ENCODE data around the gene IL1R1. TPM values are rescaled to one million over a fixed set of nuclear protein-coding genes. Genes with fewer than 3 reads are reported as not detected.

IL1R1 gene
- polyA plus RNA-seq, 4 donors = 2.9 to 36.7 (median 17.2) TPM

GRCh38 chr2:102186791-102187495 lies 44.4 kb downstream of the IL1R1 start, which contains the start of gene IL1RL2:
Gene IL1RL2, plus strand, starts transcription at chr2:102187023. Its CDS starts 845 bp downstream, at chr2:102187868.
- WGBS, 3 donors = 17 to 45% (median 44%) methylated on average over 36 of the region's 36 CpGs
- Histone ChIP-seq H3K9me3 (ENCODE audit: control insufficient read depth in 2 of 2, insufficient read depth in 1 of 2, low read depth in 1 of 2, low read length in 1 of 2) (no peaks in the 10 kb centered on the region), H3K27ac (ENCODE audit: low read depth in 1 of 3, low read length in 2 of 3) (peak within 1 kb of the TSS in 1 of 3 donors; percentile 7), H3K4me1 (ENCODE audit: control insufficient read depth in 3 of 3, insufficient read depth in 2 of 3, low read depth in 1 of 3, low read length in 2 of 3) (peaks cover 0 to 10% (median 0%) of the 10 kb centered on the region in 3 donors), H3K36me3 (ENCODE audit: control insufficient read depth in 3 of 3, insufficient read depth in 2 of 3, low read depth in 1 of 3, low read length in 3 of 3) (no peaks in the 10 kb centered on the region), H3K27me3 (ENCODE audit: control insufficient read depth in 3 of 3, insufficient read depth in 3 of 3, low read length in 3 of 3) (peaks cover 0 to 25% (median 0%) of the 10 kb centered on the region in 3 donors), H3K4me3 (ENCODE audit: low read depth in 1 of 3, low read length in 3 of 3) (peak within 1 kb of the TSS; percentile 16 to 42 (median 25))
- FAIRE-seq = no peak
- DNase-seq = peak in 1 of 2 donors; percentile 34

GRCh38 chr2:102187496-102188150 lies 45.1 kb downstream of the IL1R1 start:
- Histone ChIP-seq H3K9me3 (ENCODE audit: control insufficient read depth in 2 of 2, insufficient read depth in 1 of 2, low read depth in 1 of 2, low read length in 1 of 2) (no peaks in the 10 kb centered on the region), H3K36me3 (ENCODE audit: control insufficient read depth in 3 of 3, insufficient read depth in 2 of 3, low read depth in 1 of 3, low read length in 3 of 3) (no peaks in the 10 kb centered on the region), H3K27me3 (ENCODE audit: control insufficient read depth in 3 of 3, insufficient read depth in 3 of 3, low read length in 3 of 3) (peaks cover 0 to 25% (median 0%) of the 10 kb centered on the region in 3 donors), H3K4me3 (ENCODE audit: low read depth in 1 of 3, low read length in 3 of 3) (peak overlapping the region; percentile 16 to 42 (median 25)), H3K4me1 (ENCODE audit: control insufficient read depth in 3 of 3, insufficient read depth in 2 of 3, low read depth in 1 of 3, low read length in 2 of 3) (peaks cover 0 to 10% (median 0%) of the 10 kb centered on the region in 3 donors), H3K27ac (ENCODE audit: low read depth in 1 of 3, low read length in 2 of 3) (peak overlapping the region in 1 of 3 donors; percentile 7)
- WGBS, 3 donors = 3 to 10% (median 10%) methylated on average over 47 to 50 of the region's 50 CpGs
- FAIRE-seq (no peak), DNase-seq (peak in 1 of 2 donors; percentile 56)

GRCh38 chr2:102190430-102191107 lies 48.0 kb downstream of the IL1R1 start:
- FAIRE-seq (peak; percentile 47), DNase-seq (peak; percentile 26 to 79)
- peaks cover 0 to 10% (median 0%) of the 10 kb centered on the region in 3 donors for H3K4me1 ChIP-seq (ENCODE audit: control insufficient read depth in 3 of 3, insufficient read depth in 2 of 3, low read depth in 1 of 3, low read length in 2 of 3)
- H3K9me3 ChIP-seq (ENCODE audit: control insufficient read depth in 2 of 2, insufficient read depth in 1 of 2, low read depth in 1 of 2, low read length in 1 of 2) = no peaks in the 10 kb centered on the region
- H3K27ac ChIP-seq (ENCODE audit: low read depth in 1 of 3, low read length in 2 of 3) = no peak overlapping the region
- WGBS, 3 donors = 39 to 73% (median 52%) methylated on average over 10 of the region's 10 CpGs
- H3K4me3 ChIP-seq (ENCODE audit: low read depth in 1 of 3, low read length in 3 of 3) = no peak overlapping the region
- peaks cover 0 to 20% (median 0%) of the 10 kb centered on the region in 3 donors for H3K27me3 ChIP-seq (ENCODE audit: control insufficient read depth in 3 of 3, insufficient read depth in 3 of 3, low read length in 3 of 3)
- no peaks in the 10 kb centered on the region for H3K36me3 ChIP-seq (ENCODE audit: control insufficient read depth in 3 of 3, insufficient read depth in 2 of 3, low read depth in 1 of 3, low read length in 3 of 3)

- WGBS, 3 donors = 90 to 96% (median 92%) methylated on average over 1 of the region's 1 CpG
- Histone ChIP-seq H3K27me3 (ENCODE audit: control insufficient read depth in 3 of 3, insufficient read depth in 3 of 3, low read length in 3 of 3) (peaks cover 0 to 17% (median 0%) of the 10 kb centered on the region in 3 donors), H3K9me3 (ENCODE audit: control insufficient read depth in 2 of 2, insufficient read depth in 1 of 2, low read depth in 1 of 2, low read length in 1 of 2) (no peaks in the 10 kb centered on the region), H3K4me3 (ENCODE audit: low read depth in 1 of 3, low read length in 3 of 3) (no peak overlapping the region), H3K27ac (ENCODE audit: low read depth in 1 of 3, low read length in 2 of 3) (no peak overlapping the region), H3K4me1 (ENCODE audit: control insufficient read depth in 3 of 3, insufficient read depth in 2 of 3, low read depth in 1 of 3, low read length in 2 of 3) (peaks cover 0 to 10% (median 0%) of the 10 kb centered on the region in 3 donors), H3K36me3 (ENCODE audit: control insufficient read depth in 3 of 3, insufficient read depth in 2 of 3, low read depth in 1 of 3, low read length in 3 of 3) (no peaks in the 10 kb centered on the region)
- FAIRE-seq (no peak), DNase-seq (no peak)
Observed at GRCh38 chr2:102191501-102191900, 49.0 kb downstream of the IL1R1 start.

- Histone ChIP-seq H3K4me3 (ENCODE audit: low read depth in 1 of 3, low read length in 3 of 3) (no peak overlapping the region), H3K36me3 (ENCODE audit: control insufficient read depth in 3 of 3, insufficient read depth in 2 of 3, low read depth in 1 of 3, low read length in 3 of 3) (no peaks in the 10 kb centered on the region), H3K9me3 (ENCODE audit: control insufficient read depth in 2 of 2, insufficient read depth in 1 of 2, low read depth in 1 of 2, low read length in 1 of 2) (no peaks in the 10 kb centered on the region), H3K27me3 (ENCODE audit: control insufficient read depth in 3 of 3, insufficient read depth in 3 of 3, low read length in 3 of 3) (peaks cover 0 to 2% (median 0%) of the 10 kb centered on the region in 3 donors), H3K4me1 (ENCODE audit: control insufficient read depth in 3 of 3, insufficient read depth in 2 of 3, low read depth in 1 of 3, low read length in 2 of 3) (peaks cover 0 to 7% (median 0%) of the 10 kb centered on the region in 3 donors), H3K27ac (ENCODE audit: low read depth in 1 of 3, low read length in 2 of 3) (no peak overlapping the region)
- FAIRE-seq (no peak), DNase-seq (no peak)
- WGBS, 3 donors = 73 to 84% (median 83%) methylated on average over 1 of the region's 1 CpG
Observed at GRCh38 chr2:102193074-102193473, 50.5 kb downstream of the IL1R1 start.

- H3K9me3 ChIP-seq (ENCODE audit: control insufficient read depth in 2 of 2, insufficient read depth in 1 of 2, low read depth in 1 of 2, low read length in 1 of 2) = no peaks in the 10 kb centered on the region
- H3K36me3 ChIP-seq (ENCODE audit: control insufficient read depth in 3 of 3, insufficient read depth in 2 of 3, low read depth in 1 of 3, low read length in 3 of 3) = no peaks in the 10 kb centered on the region
- FAIRE-seq = no peak
- no peaks in the 10 kb centered on the region for H3K27me3 ChIP-seq (ENCODE audit: control insufficient read depth in 3 of 3, insufficient read depth in 3 of 3, low read length in 3 of 3)
- 65 to 79% (median 66%) methylated on average over 5 of the region's 5 CpGs for WGBS, 3 donors
- no peak overlapping the region for H3K4me3 ChIP-seq (ENCODE audit: low read depth in 1 of 3, low read length in 3 of 3)
- no peak overlapping the region for H3K27ac ChIP-seq (ENCODE audit: low read depth in 1 of 3, low read length in 2 of 3)
- H3K4me1 ChIP-seq (ENCODE audit: control insufficient read depth in 3 of 3, insufficient read depth in 2 of 3, low read depth in 1 of 3, low read length in 2 of 3) = peaks cover 0 to 7% (median 0%) of the 10 kb centered on the region in 3 donors
- DNase-seq = no peak
Observed at GRCh38 chr2:102194609-102195268, 52.2 kb downstream of the IL1R1 start.

- Histone ChIP-seq H3K27ac (ENCODE audit: low read depth in 1 of 3, low read length in 2 of 3) (no peak overlapping the region), H3K4me3 (ENCODE audit: low read depth in 1 of 3, low read length in 3 of 3) (no peak overlapping the region), H3K36me3 (ENCODE audit: control insufficient read depth in 3 of 3, insufficient read depth in 2 of 3, low read depth in 1 of 3, low read length in 3 of 3) (no peaks in the 10 kb centered on the region), H3K9me3 (ENCODE audit: control insufficient read depth in 2 of 2, insufficient read depth in 1 of 2, low read depth in 1 of 2, low read length in 1 of 2) (no peaks in the 10 kb centered on the region), H3K27me3 (ENCODE audit: control insufficient read depth in 3 of 3, insufficient read depth in 3 of 3, low read length in 3 of 3) (no peaks in the 10 kb centered on the region), H3K4me1 (ENCODE audit: control insufficient read depth in 3 of 3, insufficient read depth in 2 of 3, low read depth in 1 of 3, low read length in 2 of 3) (no peaks in the 10 kb centered on the region)
- WGBS, 3 donors = 68 to 78% (median 73%) methylated on average over 5 of the region's 5 CpGs
- no peak for FAIRE-seq
- no peak for DNase-seq
Observed at GRCh38 chr2:102197389-102198137, 55.0 kb downstream of the IL1R1 start.
